Activated gamma-delta T cell treated with anti-CD3 and anti-CD28 coated beads, Interleukin-2, amount 50 U/mL, for 16 hours (primary cell): Measurements from ENCODE around the gene RRAS2.
"Not testable (repeated sequence)": the region's sequence is repeated elsewhere in the genome, so short reads cannot be mapped to it uniquely, and the experiment has no call there.

Experiments
- DNase-seq: peaks from one replicate; pipeline ENCODE4 v3.0.0-alpha.2; 2020; ENCODE audit warnings: low read depth

RRAS2 gene

GRCh38 chr11:14306481-14306880 lies 52.5 kb downstream of the RRAS2 start:
- no peak for DNase-seq

- no peak for DNase-seq
These were observed 53.3 kb downstream of the RRAS2 start for GRCh38 chr11:14305649-14306048.

GRCh38 chr11:14304601-14305000 lies 54.4 kb downstream of the RRAS2 start:
- DNase-seq = no peak

DNA sequence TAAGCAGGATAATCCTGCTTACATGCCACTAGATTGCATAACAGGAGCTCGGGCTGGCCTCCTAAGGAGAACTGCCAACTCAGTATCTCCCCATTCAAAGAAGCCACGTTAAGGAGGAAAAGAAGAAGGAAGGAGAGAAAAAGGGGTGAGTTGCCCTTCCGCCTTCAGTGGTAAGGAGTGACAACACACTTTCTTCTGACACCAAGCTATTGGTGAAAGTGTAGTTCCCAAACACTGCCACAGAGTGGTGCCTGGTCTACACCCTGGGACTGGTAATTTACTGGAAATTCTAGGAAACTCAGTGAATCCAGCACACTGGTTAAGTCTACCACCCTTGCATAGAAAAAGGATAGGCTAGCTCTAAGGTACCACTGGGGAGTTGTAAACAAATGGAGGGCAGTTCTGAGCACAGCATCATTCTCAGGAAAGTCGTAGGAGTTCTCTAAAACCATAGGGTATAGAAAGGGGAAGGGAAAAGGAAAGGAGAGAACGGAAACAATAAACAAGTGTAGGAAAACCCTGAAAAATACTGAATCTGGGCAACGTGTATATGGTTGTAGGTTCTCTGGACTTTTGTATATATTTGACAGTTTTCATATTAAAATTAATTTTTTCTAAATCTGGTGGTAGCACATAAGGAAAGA lies 58.2 kb downstream of the RRAS2 start:
- DNase-seq = peak; percentile 19

DNA sequence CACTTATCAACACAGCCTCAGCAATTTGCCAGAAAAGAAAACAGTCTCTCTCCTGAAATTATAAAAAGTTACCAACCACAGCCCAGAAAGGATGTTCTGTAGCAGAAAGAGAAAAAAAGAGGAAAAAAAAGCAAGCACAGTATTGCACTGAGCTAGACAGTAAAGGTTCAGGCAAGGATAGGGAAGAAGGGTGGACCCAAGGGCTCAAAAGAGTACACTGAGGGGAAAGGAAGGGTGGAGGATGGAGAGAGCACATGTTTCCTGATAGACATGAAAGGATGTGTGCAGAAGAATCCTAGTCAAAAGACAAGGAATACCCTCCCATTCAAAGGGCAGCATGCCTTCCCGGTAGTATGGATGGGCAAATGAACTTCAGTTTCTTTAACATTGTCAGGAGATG lies 59.1 kb downstream of the RRAS2 start:
- DNase-seq = no peak

DNA sequence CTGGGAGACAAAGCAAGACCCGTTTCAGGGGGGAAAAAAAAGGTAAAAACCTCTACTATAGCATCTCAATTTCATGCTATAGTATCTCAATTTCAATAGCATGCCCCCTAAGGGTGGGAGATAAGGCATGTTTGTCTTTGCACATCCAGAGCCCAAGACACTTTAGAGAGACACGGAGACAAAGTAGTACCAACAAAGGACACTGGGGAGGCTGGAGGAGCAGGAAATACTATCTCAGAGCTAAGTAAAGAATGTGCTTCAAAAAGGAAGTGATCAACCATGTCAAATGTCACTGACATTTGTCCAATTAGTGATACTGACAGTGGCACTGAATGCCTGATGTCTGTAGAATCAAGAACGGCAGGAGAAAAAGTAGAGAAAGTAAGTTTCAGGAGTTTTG lies 68.6 kb downstream of the RRAS2 start:
- DNase-seq = no peak

- no peak for DNase-seq
These were observed 70.6 kb downstream of the RRAS2 start for GRCh38 chr11:14288189-14288935.

GRCh38 chr11:14278869-14279268 lies 80.1 kb downstream of the RRAS2 start:
- not testable (repeated sequence) for DNase-seq

DNA sequence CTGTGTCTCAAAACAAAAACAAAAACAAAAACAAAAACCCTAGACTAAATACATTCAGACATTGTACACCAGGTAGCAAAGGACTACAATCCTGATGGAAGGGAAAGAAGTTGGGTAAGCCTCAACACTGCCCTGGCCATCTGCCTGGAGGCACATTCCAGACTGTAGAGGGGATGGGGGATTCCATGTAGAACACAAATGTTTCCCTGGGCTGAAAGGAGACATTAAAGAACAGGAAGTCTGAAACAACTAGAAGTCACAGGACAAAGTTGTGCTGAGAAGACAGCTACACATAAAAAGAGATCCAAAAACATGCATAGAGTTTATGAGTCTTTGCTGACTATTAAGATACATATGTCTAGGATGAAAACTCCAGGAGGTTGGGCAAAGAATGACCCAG lies 83.9 kb downstream of the RRAS2 start:
- DNase-seq = no peak

- no peak for DNase-seq
These were observed 85.1 kb downstream of the RRAS2 start for GRCh38 chr11:14273895-14274294.

- DNase-seq = no peak
These were observed 88.1 kb downstream of the RRAS2 start for GRCh38 chr11:14270690-14271542.

DNA sequence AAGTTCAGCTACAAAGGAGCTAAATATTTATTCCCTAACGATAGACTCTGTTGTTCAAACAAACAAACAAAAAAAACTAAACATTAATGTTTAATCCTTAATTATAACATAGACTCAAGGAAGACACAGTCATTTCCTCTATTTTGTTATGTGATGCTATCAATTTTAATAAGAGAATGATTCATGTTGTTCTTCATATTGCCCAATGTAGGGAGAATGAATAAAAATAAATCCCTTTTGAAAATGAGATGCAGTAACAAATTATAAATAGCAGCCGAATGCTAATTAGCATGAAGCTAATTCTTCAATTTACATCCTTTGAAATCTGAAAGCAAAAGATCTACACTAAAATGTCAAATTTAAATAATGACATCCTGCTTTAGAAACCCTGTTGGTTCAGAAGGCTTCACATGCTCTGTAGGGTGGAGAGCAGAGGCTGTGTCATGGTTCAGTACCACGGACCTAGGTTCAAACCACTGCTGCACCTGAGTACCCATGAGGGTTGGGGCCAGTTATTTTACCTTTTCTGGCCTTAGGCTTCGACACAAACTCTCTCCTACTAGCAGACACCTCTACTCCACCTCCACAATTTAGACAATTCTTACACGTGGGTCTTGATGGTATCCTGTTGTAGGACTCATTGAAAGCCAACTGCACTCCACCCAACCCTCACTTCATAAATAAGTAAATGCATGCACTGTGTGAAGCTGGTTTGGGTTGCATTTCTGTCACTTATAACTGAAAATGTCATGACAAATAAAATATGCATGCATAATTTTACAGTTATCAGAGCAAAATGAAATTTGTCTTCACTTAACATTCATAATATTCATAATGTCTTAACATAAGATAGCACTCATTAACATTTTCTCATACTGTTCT lies 89.0 kb downstream of the RRAS2 start:
- no peak for DNase-seq

- DNase-seq = no peak
These were observed 90.9 kb downstream of the RRAS2 start for GRCh38 chr11:14267861-14268635.

- no peak for DNase-seq
These were observed 92.4 kb downstream of the RRAS2 start for GRCh38 chr11:14266622-14267021.

DNA sequence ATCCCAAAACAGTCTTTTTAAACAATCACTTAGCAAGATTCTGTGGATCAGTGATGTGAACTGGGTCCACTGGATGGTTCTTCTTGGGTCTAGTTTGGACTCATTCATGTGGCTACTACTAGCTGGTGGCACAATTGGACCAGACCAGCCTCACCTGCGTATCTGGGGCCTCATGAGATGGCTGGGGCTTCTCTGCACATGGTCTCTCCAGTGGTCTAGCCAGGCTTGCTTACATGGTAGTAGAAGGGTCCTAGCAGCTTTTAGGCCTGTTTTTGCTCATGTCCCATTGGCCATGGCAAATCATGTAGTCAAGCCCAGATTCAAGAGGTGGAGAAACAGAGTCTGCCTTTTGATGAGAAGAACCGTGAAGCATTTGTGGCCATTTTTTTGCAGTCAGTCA lies 94.0 kb downstream of the RRAS2 start:
- DNase-seq = no peak

GRCh38 chr11:14262271-14262846 lies 96.6 kb downstream of the RRAS2 start:
- DNase-seq = no peak

GRCh38 chr11:14261066-14261465 lies 97.9 kb downstream of the RRAS2 start:
- DNase-seq = no peak

DNA sequence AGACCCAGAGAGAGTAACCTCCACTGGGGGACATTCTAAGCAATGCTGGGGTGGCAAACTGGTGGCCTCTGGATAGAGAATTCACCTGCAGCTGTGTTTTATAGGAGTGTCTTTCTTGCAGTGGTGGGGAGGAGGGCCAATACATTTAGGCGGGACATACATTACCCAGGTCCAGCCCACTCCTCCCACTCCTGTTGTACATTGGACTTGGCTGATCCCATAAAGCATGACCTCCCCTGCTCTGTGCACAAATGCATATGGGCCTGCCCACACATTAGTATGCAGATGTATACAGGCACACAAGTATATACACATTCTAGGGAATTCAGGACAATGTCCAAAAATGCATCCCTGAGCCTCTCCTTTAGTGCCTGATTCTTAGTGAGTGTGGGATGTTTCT lies 99.1 kb downstream of the RRAS2 start:
- no peak for DNase-seq

GRCh38 chr11:14259186-14259784 lies 99.7 kb downstream of the RRAS2 start:
- no peak for DNase-seq

DNA sequence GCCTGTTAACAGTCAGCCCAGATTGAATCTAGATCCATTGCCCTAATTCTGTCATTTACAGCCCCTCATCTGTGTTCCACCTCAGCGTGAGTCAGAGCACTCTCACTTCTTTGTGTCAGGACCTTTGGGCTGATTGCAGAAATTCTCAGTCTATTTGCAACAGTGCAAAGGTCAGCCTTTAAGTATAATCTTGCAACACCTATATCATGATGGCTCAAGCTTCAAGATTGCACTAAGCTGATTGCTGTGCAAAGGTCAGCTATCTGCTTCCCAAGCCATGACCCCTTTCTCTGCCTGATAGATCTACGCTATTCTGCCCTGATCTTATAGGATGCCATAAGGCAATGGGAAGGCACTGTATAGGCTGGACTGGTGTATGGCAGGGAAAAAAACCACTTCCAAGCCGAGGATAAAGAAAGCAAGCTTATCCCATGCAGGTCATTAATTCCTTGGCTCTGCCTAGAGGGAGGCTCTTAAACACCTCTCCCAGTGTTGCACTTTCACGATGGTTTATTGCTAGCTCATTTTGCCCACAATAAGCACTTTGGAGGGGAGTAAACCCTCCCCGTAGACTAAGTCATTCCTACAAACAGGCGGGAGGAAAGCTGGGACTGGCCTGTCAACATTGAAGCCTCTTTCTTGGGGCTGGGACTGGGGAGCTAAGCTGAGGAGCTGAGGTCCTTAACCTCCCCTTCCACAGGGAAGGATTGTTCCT lies 100.6 kb downstream of the RRAS2 start:
- DNase-seq = no peak
